GM18951 (cell line): ENCODE results near the gene A2M.

Experiments used
- POLR2A ChIP-seq: IDR thresholded peaks from 4 replicates; pipeline ENCODE4 v1.6.1; 2011; ENCODE audit warnings: mild to moderate bottlenecking; ENCODE audit not compliant: insufficient read length, insufficient read depth; ENCODE audit errors: extremely low read depth
- in situ Hi-C: fragments of 300-500 bp; cut with MboI; formaldehyde crosslinking; loops from one replicate; pipeline ENCODE4 v1.12.0; 2022; ENCODE audit warnings: low sequenced_read_pairs, mixed read lengths, inconsistent platforms; ENCODE audit not compliant: unreplicated experiment

A2M gene

GRCh38 chr12:9049520-9050133 lies 66.1 kb downstream of the A2M start:
- in situ Hi-C loops, result loop anchor here (10.0 to 25.0 kb wide), 2 partner anchors 365 to 512 kb away; partner anchors contain the start of gene CLEC4E
- no peak for TF ChIP-seq POLR2A

GRCh38 chr12:9048930-9049329 lies 66.8 kb downstream of the A2M start:
- no peak for TF ChIP-seq POLR2A
- in situ Hi-C loops, result loop anchor here (10.0 to 25.0 kb wide), 2 partner anchors 364 to 512 kb away; partner anchors contain the start of gene CLEC4E

GRCh38 chr12:9047105-9047504 lies 68.6 kb downstream of the A2M start:
- no peak for TF ChIP-seq POLR2A
- in situ Hi-C loops, result loop anchor here (10.0 to 25.0 kb wide), 2 partner anchors 362 to 510 kb away; partner anchors contain the start of gene CLEC4E

GRCh38 chr12:9043766-9044165 lies 72.0 kb downstream of the A2M start:
- TF ChIP-seq POLR2A, result no peak
- in situ Hi-C loops, result loop anchor here (10.0 to 25.0 kb wide), 2 partner anchors 359 to 506 kb away; partner anchors contain the start of gene CLEC4E

- in situ Hi-C loops, result loop anchor here (10.0 to 25.0 kb wide), 2 partner anchors 357 to 504 kb away; partner anchors contain the start of gene CLEC4E
These were observed 74.4 kb downstream of the A2M start for GRCh38 chr12:9041321-9041720.

GRCh38 chr12:9040484-9041186 lies 75.1 kb downstream of the A2M start:
- in situ Hi-C loops, result loop anchor here (10.0 to 25.0 kb wide), 2 partner anchors 356 to 503 kb away; partner anchors contain the start of gene CLEC4E
- TF ChIP-seq POLR2A, result no peak

More at GRCh38 chr12:9041321-9041720, 74.4 kb downstream of the A2M start:
- TF ChIP-seq POLR2A, result no peak

- TF ChIP-seq POLR2A, result no peak
- in situ Hi-C loops, result loop anchor here (10.0 to 25.0 kb wide), 2 partner anchors 85 to 502 kb away; partner anchors contain the start of gene CLEC4E
These were observed 76.2 kb downstream of the A2M start for GRCh38 chr12:9039397-9039977.

GRCh38 chr12:9037431-9037830 lies 78.3 kb downstream of the A2M start:
- in situ Hi-C loops, result loop anchor here (10.0 to 25.0 kb wide), 2 partner anchors 83 to 500 kb away; partner anchors contain the start of gene CLEC4E
- no peak for TF ChIP-seq POLR2A

- no peak for TF ChIP-seq POLR2A
- in situ Hi-C loops, result loop anchor here (10.0 to 25.0 kb wide), 2 partner anchors 81 to 499 kb away; partner anchors contain the start of gene CLEC4E
These were observed 79.5 kb downstream of the A2M start for GRCh38 chr12:9036227-9036626.

- TF ChIP-seq POLR2A, result no peak
- in situ Hi-C loops, result loop anchor here (10.0 to 25.0 kb wide), 2 partner anchors 79 to 497 kb away; partner anchors contain the start of gene CLEC4E
These were observed 81.6 kb downstream of the A2M start for GRCh38 chr12:9034095-9034494.

GRCh38 chr12:9033265-9033887 lies 82.3 kb downstream of the A2M start:
- in situ Hi-C loops, result loop anchor here (10.0 to 25.0 kb wide), 2 partner anchors 79 to 496 kb away; partner anchors contain the start of gene CLEC4E
- TF ChIP-seq POLR2A, result no peak

GRCh38 chr12:9032202-9032964 lies 83.3 kb downstream of the A2M start:
- in situ Hi-C loops, result loop anchor here (10.0 to 25.0 kb wide), 2 partner anchors 78 to 495 kb away; partner anchors contain the start of gene CLEC4E

More at GRCh38 chr12:9032202-9032964, 83.3 kb downstream of the A2M start:
- TF ChIP-seq POLR2A, result no peak
